NCI-H2227 (cell line): Measurements from ENCODE around the gene PGS1.

ENCODE experiments used
- DNase-seq: peaks from one replicate; lab custom pipeline; 2025; ENCODE audit not compliant: unreplicated experiment; lab: John Stamatoyannopoulos, UW

PGS1 gene

DNA sequence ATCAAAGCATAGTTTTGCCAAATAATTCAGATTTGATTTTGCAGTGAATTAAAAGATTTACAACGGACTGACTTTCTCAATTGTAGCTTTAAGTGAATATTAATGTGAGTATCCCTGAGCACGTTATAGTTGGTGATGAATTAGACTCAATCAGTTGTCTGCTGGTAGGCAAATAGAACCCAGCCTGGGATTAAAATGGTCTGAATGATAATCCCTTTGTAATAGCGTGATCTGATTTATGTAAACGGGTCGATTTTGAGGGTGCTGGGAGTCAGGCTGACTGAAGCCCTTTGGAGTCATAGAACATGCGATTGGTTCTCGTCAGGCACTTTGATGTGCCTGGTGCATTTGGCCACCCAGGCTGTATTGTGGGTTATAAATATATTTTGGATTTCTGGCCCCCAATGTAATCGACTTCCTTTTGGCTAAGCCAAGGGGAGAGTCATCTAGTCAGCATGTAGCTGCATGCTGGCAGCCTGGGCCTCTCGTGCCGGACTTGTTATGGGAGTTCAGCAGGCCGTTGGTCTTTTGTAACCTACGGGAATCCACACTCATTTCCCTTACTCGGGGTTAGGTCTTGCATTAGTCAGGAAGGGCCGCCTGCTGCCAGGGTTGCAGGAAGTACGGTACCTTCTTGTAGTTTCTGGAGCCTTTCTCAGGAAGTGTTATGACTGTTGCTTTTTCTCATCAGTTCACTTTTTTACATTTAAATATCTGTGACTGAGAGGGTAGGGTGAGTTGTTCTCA, 5.4 kb downstream of the PGS1 start:
- DNase-seq, result no peak

- DNase-seq, result no peak
These were observed 6.2 kb downstream of the PGS1 start for GRCh38 chr17:78384479-78385175.

DNA sequence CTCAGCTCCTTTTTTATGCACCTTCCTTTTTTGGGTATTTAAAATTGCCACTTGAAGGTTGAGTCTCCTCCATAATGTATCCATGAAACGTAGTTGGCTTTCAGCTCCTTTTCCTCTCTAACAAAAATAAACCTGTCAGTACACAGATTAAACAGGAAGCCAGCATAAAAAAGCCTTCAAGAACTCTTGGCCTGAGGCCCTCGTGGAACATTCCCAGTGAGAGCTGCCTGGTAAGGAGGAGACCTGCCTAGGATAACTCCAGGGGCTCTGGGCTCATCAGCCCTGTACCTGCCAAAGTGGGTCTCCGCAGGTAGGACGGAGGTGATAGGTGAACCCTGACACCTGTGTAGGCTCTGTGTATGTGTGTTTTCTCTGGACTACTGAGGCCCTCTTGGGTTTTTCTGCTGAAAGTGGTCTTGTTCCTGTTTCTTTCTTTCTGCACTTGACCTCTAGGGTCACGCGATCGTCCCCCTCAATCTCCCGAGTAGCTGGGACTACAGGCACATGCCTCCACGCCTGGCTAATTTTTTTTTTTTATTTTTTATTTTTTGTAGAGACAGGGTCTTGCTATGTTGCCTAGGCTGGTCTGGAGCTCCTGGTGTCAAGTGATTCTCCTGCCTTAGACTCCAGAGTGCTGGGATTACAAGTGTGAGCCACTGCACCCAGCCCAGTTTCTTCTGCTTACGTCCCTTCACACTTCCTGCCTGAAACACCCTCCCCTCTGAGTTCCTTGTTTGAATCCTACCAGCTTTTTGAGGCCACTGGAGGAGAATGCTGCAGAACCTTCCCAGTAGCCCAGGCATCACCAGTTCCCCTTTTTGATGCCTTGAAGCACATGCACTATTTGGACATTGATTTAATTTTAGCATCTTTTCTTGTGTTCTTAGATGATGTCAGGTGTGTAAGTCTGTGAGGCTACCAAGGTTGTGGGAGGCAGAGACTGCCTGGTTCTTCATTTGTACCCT, 9.8 kb downstream of the PGS1 start:
- DNase-seq, result no peak

GRCh38 chr17:78390241-78391050, 12.0 kb downstream of the PGS1 start:
- DNase-seq, result no peak

GRCh38 chr17:78391051-78391431, 12.6 kb downstream of the PGS1 start:
- DNase-seq, result no peak

DNA sequence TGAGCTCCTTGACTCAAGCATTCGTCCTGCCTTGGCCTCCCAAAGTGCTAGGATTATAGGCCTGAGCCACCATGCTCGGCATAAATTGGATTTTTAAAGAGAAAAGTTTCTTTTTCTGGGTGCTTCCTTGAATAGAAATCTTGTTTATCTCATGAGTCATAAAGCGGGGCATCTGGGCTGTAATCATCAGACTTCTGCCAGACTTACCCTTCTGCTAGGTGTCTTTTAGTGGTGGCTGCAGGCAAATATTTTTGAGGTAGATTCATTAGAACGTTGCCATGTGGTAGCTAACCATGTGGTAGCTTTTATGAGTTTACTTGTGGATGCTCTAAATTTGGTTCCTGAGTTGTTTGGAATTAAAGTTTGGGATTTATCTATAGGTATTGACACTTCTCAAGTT, 13.4 kb downstream of the PGS1 start:
- DNase-seq, result no peak

- no peak for DNase-seq
These were observed 13.8 kb downstream of the PGS1 start for GRCh38 chr17:78392295-78392694.

- no peak for DNase-seq
These were observed 15.1 kb downstream of the PGS1 start for GRCh38 chr17:78393575-78393974.

DNA sequence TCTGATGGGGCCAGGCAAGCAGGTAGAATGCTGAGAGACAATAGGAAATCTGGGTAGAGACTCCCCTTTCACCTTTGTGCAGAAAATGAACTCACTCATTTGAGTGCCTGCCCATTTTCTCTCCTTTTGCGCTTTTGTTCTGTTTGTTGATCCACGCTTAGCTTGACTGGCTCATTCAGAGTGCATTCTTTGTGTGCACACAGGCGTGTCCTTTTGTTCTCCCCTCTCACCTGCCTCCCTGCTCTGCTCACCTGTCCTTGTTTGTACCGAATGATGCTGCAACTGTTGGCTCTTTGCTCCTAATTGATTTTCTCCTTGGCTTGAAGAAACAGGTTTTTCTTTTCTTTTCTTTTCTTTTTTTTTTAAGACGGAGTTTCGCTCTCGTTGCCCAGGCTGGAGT, 15.8 kb downstream of the PGS1 start:
- DNase-seq, result no peak

- DNase-seq, result no peak
These were observed 16.7 kb downstream of the PGS1 start for GRCh38 chr17:78395155-78395554.

DNA sequence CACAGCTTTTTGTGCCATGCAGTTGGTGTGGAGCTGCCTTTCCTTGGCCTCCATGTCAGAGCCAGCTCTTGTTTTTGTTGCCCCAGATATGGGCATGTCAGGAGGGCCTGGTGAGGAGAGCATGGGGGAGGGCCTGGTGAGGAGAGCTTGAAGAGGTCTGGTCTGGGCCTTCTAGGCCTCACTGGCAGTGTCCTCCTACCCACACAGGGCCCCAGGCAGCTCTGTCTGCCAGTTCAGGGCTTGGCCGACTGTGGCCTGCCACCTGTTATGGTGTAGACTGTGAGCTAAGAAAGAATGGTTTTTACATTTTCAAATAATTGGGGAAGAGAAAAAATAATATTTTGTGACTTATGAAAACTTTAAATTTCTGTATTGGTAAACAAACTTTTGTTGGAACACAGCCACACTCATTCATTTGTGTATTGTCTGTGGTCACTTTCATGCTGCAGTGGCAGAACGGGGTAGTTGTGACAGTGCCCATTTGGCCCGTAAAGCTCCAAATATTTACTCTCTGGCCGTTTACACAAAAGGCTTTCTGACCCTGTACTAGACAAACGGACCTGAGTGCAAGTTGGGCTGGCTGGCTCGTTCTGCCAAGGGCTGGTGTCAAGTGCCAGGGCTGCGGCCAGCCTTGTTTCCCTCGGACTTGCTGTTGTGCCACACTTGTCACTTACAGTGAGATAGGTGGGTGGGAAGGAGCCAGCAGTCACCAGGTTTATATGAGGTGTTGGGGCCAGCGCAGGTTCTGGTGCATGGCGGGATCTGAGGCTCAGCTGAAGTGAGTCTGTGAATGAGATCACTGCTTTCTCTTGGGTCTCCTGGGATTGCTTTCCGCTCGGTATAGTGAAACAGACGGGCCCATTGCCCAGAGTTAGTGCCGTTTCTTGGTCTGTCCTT, 18.2 kb downstream of the PGS1 start:
- no peak for DNase-seq

GRCh38 chr17:78397681-78398101, 19.2 kb downstream of the PGS1 start:
- DNase-seq, result no peak

- DNase-seq, result no peak
These were observed 19.9 kb downstream of the PGS1 start for GRCh38 chr17:78398390-78398789.

DNA sequence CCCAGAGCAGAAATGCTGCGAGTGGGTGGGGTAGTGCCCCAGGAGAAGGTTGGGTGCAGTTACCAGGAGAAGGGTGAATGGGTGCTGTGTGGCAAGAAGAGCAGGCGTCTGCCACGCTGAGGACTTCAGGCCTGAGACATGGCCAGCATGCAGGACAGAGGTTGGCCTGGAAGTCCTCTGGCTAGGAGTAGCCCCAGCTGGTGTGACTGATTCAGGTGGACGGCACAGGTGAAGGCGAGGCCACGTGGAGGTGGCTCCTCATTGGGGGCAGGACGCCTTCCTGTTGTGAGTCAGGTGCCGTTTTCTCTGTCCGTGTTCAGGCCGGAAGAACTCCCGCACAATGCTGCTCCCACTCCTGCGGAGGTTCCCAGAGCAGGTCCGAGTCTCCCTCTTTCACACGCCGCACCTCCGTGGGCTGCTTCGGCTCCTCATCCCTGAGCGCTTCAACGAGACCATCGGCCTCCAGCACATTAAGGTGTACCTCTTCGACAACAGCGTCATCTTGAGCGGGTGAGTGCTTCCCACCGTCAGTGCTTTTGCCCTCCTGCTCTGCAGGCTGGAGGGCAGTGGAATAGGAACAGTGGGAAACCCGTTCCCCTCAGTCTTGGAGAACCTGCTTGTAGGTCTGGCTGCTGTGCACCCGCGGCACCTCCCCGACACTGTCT, 20.7 kb downstream of the PGS1 start:
- no peak for DNase-seq

DNA sequence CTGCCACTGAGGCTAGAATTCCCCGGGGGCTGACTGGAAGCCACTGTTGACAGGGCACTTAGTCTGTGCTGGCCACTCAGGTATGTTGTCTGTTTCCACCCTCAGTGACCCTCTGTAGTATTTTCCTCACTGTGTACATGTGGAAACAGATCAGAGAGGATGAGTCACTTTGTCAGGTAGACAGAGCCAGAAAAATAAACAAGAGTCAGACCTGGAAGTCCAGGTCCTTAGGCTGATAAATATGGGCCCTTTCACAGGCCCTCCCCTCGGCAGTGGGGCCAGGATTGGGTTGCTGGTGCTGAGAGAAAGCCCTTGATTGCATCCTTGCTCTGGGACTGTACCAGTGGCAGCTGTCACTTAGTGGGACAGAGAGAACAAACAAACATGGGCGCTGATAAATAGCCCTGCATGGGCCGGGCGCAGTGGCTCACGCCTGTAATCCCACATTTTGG, 21.3 kb downstream of the PGS1 start:
- DNase-seq, result no peak

GRCh38 chr17:78400581-78401240, 22.3 kb downstream of the PGS1 start:
- DNase-seq, result no peak

- no peak for DNase-seq
These were observed 22.8 kb downstream of the PGS1 start for GRCh38 chr17:78401246-78401645.

DNA sequence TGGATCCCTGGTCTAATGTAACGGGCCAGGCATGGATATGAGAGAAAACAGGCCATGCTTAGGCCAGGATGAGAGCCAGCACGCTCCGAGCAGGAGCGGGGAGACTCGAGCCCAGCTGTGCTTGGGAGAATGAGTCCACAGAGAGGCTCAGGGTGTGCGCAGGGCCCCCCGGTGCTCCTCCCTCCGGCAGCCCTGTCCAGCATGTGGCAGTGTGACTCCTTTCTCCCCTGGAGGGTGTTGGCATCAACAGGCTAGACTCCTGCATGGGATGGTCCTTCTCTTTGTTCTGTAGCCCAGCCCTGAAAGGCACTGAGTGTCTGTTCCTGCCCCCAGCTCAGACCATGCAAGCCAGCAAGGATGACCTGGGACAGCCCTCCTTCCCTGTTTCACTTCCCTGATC, 23.4 kb downstream of the PGS1 start:
- no peak for DNase-seq

GRCh38 chr17:78403822-78404221, 25.4 kb downstream of the PGS1 start:
- DNase-seq, result no peak
